HG03045 (cell line): Measurements from ENCODE around the gene FBLN2.

Experiments
- ATAC-seq: cut with Tn5 transposase; IDR thresholded peaks from one replicate; pipeline ENCODE4 v1.9.1; 2021; ENCODE audit warnings: mild to moderate bottlenecking, moderate library complexity; ENCODE audit not compliant: unreplicated experiment

FBLN2 gene

GRCh38 chr3:13564751-13565560 lies 16.0 kb downstream of the FBLN2 start:
- no peak for ATAC-seq

GRCh38 chr3:13565581-13566452 lies 16.9 kb downstream of the FBLN2 start:
- ATAC-seq = no peak

GRCh38 chr3:13566453-13566748 lies 17.5 kb downstream of the FBLN2 start:
- no peak for ATAC-seq

- ATAC-seq = no peak
These were observed 17.9 kb downstream of the FBLN2 start for GRCh38 chr3:13566769-13567310.

GRCh38 chr3:13567684-13568514 lies 19.0 kb downstream of the FBLN2 start:
- ATAC-seq = no peak

- ATAC-seq = no peak
These were observed 19.6 kb downstream of the FBLN2 start for GRCh38 chr3:13568515-13569028.

- no peak for ATAC-seq
These were observed 20.3 kb downstream of the FBLN2 start for GRCh38 chr3:13569201-13569600.

- no peak for ATAC-seq
These were observed 20.9 kb downstream of the FBLN2 start for GRCh38 chr3:13569641-13570390.

GRCh38 chr3:13570391-13571194 lies 21.7 kb downstream of the FBLN2 start:
- ATAC-seq = no peak

- ATAC-seq = no peak
These were observed 22.3 kb downstream of the FBLN2 start for GRCh38 chr3:13571264-13571663.

- no peak for ATAC-seq
These were observed 23.2 kb downstream of the FBLN2 start for GRCh38 chr3:13571831-13572750.

- no peak for ATAC-seq
These were observed 24.1 kb downstream of the FBLN2 start for GRCh38 chr3:13572926-13573623.

GRCh38 chr3:13574083-13574797 lies 25.3 kb downstream of the FBLN2 start:
- no peak for ATAC-seq

GRCh38 chr3:13574798-13575451 lies 26.0 kb downstream of the FBLN2 start:
- no peak for ATAC-seq

- ATAC-seq = no peak
These were observed 26.6 kb downstream of the FBLN2 start for GRCh38 chr3:13575459-13576061.
